SH-SY5Y (cell line): ENCODE data around the gene MCAT.

ENCODE experiments used
- GATA2 ChIP-seq: IDR thresholded peaks from 2 replicates; pipeline ENCODE4 v1.6.1; 2011; ENCODE audit warnings: mild to moderate bottlenecking, low read depth, low read length
- GATA3 ChIP-seq: IDR thresholded peaks from 2 replicates; pipeline ENCODE4 v1.6.1; 2011; ENCODE audit warnings: low read depth, mild to moderate bottlenecking, low read length, moderate library complexity

Gene MCAT

DNA sequence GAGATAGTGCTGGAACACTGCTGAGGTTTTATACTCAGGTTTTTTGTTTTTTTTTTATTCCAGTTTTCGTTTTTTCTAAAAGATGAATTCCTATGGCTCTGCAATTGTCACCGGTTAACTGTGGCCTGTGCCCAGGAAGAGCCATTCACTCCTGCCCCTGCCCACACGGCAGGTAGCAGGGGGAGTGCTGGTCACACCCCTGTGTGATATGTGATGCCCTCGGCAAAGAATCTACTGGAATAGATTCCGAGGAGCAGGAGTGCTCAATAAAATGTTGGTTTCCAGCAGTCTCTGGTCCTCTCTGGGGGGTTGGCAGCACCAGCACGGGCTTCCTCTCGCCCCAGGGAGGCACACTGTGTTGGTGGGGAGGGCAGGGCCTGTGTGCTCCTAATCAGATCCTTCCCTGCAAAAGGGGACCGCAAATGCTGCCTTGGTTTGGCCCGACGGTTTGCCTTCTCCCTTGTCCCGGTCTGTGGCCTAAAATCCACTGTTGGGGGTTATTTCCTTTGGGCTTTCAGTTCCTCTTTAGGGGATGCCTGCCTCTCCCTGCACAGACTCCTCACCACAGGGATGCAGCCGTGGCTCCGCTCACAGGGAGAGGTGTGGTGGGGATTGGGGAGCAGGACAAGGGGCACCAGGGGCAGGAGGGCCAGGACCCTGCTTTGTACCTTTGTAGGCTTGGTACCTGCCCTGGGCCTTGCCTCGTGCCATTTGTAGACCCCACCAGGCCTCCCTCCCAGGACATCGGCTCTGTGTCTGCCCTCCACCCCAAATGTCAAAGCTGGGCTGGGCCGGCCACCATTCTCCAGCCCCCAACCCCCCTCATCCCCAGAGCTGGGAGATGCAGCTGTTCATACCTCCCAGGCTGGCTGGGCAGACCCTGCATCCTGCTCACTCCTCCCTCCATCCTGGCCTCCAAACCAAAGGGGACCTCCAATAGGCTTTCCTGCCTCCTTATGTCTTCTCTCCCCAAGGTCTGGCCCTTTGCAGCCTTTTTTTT is 13.5 kb downstream of the MCAT start:
- TF ChIP-seq GATA3 (no peak), GATA2 (no peak)

DNA sequence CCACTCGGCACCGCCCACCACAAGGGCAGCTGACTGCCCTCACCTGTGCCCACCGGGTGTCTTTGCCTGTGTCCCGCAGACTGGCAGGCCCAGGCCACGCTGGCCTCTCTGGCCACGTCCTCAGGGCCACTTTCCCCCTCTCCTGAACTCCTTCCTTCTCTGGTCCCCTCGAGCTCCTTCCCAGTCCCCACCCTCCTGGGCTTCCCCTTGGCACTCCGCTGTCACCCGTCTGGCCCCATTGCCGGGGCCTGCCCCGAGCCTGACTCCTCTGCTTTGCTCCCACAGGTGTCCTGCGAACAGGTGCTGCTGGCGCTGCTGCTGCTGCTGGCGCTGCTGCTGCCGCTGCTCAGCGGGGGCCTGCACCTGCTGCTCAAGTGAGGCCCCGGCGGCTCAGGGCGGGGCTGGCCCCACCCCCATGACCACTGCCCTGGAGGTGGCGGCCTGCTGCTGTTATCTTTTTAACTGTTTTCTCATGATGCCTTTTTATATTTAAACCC is 14.2 kb downstream of the MCAT start:
- TF ChIP-seq GATA3 (no peak), GATA2 (no peak)

DNA sequence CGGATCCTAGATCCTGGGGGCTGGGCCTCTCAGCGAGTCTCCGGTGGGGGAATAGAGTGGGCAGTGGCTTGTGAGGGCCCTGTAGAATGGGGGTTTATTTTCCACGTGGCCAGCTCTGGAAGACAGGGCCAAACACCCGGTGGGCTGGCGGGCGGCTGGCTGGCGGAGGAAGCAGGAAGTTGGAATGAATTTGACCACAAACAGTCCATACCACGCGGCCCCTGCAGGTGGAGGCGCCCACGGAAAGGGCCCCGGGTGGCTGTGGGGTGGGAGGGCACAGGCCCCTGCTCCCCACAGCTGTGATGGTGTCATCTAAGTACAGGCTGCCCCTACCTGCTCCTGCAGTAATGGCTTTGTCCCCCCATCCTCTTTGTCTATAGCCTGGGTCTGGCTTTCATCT is 15.1 kb downstream of the MCAT start:
- no peak for TF ChIP-seq GATA3
- no peak for TF ChIP-seq GATA2

DNA sequence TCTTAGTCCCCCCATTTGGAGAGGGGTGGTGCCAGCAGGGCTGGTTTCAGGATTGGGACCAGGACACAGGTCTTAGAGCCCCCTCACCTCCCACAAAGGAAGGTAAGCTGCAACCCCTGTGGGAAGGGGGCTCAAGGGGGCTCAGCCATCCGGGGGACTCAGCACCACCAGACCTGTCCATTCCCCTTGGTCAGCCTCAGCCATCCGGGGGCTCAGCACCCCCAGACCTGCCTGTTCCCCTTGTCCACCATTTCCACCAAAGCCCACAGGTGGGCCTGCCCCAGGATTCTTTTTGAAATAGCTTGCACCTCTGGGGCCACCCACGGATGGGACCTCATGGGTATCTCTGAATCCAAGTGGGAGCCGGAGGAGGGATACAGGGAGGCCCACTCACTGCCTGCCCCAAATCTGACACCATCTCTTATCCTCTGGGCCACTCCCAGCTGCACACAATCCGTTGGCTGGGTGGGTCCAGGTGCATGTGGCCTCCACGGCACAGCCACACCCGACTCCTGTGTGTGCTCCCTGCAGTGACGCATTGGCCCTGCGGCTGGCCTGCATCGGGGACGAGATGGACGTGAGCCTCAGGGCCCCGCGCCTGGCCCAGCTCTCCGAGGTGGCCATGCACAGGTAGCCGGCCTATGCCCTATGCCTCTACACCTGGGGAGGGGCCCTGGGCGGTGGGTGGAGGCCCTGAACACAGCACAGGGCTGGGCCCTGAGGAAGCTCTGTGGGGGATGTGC is 15.9 kb downstream of the MCAT start:
- TF ChIP-seq GATA2 = no peak
- no peak for TF ChIP-seq GATA3

DNA sequence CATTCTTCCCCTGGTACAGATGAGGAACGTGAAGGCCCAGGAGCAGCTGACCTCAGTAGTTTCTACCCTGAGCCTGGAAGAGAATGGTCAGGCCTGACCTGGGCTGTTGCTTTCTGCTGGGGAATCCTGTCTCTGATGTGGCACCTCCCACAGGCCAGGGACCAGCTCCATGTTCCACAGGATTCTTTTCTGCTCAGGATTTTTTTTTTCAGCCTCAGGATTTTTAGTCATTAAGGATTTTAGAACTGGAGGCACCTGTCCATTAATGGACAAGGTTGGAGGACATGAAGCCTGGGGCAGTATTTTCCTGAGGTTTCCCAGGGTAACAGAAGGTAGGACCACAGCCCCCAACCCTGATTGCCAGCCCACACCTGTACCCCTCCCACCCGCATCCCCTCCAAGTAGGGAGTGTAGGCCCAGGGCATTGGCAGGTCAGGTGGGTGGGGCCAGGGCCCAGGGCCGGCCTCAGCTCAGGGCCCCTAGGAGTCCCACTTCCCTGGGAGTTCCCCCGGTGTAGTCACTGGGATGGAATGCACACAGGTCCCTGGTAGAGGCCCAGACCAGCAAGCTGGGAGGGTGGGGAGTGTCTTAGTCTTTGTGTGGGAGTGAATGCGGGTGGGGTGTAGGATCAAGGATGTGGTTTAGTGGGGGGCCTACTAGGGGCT is 16.6 kb downstream of the MCAT start:
- no peak for TF ChIP-seq GATA2
- no peak for TF ChIP-seq GATA3

DNA sequence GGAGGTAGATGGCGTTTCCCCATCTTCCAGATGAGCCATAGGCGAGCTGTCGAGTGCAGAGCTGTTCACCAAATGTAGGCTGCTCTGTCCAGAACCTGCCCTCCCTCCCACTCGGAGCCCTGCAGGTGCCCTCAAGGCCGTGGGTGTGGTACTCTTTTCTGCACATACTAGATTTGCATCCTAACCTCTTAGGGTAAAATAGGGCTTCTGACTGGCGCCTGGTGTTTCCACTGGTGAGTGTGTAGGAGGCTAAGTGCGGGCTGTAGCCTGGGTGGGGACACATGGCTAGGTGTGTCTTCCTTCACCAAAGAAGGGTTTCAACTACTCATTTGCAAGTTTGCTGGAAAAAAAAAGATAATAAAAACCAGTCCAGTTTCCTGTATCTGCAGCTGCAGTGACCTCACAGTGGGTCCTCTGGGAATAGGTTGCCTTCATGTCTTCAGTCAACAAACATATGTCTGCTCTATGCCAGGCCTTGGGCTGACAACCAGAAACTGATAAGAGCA is 24.2 kb downstream of the MCAT start:
- TF ChIP-seq GATA3 (no peak), GATA2 (no peak)

DNA sequence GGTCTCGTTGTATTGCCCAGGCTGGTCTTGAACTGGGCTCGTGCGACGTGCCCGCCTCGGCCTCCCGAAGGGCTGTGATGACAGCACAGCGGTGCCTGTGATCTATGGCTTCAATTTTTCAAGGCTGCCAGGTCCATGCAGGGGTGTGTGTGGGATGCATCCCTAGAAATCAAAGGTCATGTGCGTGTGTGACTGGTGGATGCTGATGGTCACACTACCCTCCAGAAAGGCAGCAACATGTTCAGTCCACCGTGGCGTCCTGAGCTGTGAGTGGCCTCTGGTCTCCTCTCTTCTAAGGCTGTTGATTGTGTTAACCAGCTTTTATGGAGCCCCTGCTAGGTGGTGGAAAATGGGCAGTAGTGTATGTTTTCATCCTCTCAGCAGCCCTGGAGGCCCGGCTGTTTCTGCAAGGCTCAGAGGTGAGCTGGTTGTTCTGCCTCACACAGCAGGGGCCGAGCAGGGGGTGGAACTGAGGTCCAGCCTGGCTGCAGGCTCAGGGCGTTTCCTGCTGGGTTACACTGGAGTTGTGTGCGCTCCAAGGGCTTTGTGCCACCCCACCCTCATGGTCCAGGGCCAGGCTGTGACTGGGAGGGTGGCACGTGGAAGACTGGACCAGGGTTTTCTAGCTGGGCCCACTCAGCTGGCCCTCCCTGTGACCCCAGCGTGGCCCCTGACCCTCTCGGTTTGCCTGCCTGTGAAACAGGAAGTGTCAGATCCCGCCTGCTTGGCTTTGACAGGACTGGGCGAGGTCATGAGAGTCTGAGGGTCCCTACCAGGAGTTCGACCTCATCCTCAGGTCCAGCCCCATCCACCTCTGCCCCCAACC is 25.0 kb downstream of the MCAT start:
- TF ChIP-seq GATA2 = no peak
- TF ChIP-seq GATA3 = no peak

DNA sequence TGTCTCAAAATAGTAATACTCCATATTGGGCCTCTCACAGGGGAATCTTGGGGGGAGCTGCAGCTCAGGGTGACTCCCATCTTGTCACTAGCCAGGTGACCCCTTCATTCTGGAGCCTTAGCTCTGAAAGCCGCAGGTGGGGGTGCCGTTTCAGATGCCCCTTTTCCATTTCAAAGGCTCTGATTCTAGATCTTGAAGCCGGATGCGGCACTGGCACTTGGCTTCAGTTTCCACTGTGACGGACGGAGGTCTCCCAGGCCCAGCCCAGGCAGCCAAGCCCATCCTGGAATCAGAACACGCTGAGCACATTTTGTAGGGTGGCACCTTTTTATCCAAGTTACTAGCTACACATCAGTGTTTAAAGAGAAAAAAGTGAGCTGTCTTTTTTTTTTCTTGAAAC is 26.3 kb downstream of the MCAT start:
- TF ChIP-seq GATA2 (no peak), GATA3 (no peak)

DNA sequence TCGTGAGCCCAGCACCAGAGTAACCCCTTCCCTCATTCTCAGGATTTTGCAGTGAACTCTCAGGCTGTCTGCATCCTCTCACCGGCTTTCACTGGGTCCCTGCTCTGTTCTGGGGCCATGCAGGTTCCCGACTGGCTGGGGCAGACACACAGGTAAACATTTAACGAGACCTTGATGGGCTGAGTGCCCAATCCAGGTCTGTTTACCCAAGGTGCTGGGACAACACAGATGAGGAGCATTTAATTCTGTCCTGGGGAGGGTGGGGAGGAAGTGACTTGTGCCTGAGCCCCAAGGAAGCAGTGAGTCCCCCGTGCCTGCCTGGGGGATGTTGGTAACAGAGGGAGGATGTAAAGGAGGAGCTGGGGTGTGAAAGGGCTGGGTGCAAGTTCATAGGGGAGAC is 28.2 kb downstream of the MCAT start:
- TF ChIP-seq GATA2 (no peak), GATA3 (no peak)

DNA sequence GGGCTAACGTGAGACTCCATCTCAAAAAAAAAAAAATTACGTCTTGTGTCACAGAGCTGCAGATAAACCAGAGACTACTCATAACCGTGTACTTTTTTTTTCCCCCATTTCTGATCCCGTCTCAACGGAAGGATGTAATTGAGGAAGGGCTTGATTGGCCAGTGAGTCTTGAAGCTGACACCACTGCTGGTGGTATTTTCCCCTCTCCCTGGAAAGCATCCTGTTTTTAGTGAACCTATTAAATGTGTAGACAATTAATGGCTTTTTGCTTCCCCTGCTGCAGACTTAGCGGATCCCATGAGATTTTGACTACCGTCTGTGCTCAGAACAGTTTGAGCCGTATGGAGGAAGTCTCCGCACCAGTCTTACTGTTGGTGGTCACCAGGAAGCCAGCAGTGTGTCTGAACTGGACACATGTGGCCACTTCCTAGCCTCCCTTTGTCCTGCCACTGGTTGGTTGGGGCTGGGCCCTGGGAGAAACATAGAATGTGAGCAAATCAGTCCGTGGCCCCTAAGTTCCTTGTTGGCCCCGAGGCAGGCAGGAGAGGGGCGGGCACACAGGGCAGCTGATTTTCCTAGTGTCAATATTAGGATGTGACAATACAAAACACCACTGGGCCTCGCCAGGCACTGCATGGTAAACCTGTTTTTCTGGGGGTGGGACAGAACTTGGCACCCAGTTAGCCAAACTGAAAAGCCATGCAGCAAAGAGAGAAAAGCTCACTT is 29.5 kb downstream of the MCAT start:
- TF ChIP-seq GATA3 (no peak), GATA2 (no peak)

DNA sequence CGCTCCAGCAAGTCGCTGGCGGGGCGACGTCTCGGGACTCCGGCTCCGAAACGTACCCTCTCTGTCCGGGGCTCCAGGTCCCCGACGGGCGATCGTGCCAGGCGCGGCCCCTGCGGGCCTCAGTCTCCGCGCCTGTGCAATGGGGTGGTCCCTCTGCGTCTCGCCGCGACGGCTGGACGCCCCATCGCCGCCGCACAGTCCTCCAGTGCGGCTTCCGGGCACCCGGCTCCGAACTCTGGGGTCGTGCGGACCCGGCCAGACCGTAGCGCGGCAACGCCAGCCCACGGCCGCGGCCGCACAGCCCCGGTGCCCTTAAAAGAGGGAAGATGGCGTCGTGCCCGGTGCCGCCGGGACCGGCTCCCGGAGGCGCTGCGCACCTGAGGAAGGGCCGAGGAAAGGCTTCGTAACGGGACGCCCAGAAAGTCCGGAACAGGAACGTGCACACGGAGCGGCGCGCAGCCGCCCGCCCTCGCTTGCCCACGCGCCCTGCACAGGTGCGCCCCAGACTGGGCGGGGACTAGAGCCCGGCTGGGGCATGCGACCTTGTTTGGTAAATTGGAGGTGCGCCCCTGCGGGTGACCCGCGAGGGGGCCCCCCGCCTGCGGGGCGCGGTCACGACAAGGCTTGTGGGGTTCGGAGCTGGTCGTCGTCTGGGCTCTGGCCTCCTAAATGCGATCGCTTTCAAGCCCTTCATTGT is 32.1 kb downstream of the MCAT start:
- no peak for TF ChIP-seq GATA2
- TF ChIP-seq GATA3 = no peak

DNA sequence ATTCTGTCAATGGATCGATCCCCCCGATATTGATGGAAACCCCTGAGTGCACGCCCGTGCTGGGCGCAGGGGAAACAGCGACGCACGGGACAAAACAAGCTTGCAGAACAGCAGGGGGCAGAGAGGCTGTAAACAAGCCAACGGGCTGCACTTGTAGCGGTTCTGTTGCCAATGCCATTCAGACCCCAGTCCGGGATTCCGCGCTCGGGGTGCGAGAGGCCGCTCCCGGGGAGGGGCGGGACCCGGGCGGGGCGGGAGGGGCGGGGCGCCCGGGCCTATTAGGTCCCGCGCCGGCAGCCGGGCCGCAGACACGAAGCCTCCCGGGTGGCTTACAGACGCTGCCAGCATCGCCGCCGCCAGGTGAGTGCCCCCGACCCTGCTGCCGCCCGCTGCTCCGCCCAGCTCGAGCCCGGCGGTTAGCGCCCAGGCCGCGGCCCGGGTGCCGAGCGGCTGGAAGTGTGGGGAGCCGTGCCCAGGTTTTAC is 32.7 kb downstream of the MCAT start, which contains the start of gene BIK:
Gene BIK, plus strand, starts transcription at position 307 of the 483 bp plus-strand sequence. CDS start 13,273 bp downstream, outside the sequence.
- TF ChIP-seq GATA2 = no peak
- TF ChIP-seq GATA3 = no peak

DNA sequence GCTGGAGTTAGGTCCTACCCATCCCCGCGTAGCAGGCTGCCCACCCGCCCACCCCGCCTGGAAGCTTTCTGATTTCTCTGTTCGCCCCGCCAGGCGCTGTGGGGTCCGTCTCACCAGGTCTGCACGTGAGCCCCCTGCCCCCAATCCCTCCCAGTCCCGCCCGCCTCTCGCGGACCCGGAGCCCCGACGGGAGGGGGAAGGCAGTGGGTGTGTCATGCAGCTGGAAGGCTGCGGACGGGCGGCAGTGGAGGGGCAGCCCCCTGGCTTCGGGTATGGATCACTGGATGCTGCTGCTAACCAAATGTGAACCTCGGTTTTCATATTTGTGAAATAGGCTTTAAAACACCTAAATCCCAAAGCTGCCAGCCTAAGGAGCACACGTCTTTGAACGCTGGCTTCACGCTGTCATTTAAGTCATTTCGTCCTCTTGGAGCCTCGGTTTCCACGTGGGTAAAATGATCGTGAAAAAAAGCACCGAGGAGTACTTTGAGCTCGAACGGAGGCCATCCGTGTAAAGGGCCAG is 33.2 kb downstream of the MCAT start:
- TF ChIP-seq GATA2 (no peak), GATA3 (no peak)
